Peyer's patch (tissue), 4 donors: ENCODE results near the gene FBLN7. TPM values are rescaled to one million over a fixed set of nuclear protein-coding genes. Genes with fewer than 3 reads are reported as not detected.
"Not testable (repeated sequence)": the region's sequence is repeated elsewhere in the genome, so short reads cannot be mapped to it uniquely, and the experiment has no call there.

Experiments used
- DNase-seq, 3 donors: peaks; one replicate each; pipeline ENCODE4 v3.0.0-alpha.2; 2017 to 2019
- H3K27ac ChIP-seq, 4 donors: fragments of 200-600 bp; sonication (generic); one replicate each; pipeline ENCODE4 v1.5.1; 2016 to 2019
- H3K27me3 ChIP-seq, 2 donors: fragments of 200-600 bp; sonication (generic); one replicate each; pipeline ENCODE4 v1.5.1; 2019
- H3K36me3 ChIP-seq, 3 donors: fragments of 200-600 bp; sonication (generic); one replicate each; pipeline ENCODE4 v1.5.1; 2016 to 2019
- H3K4me1 ChIP-seq, 4 donors: fragments of 200-600 bp; sonication (generic); one replicate each; pipeline ENCODE4 v1.5.1; 2016 to 2019
- H3K4me3 ChIP-seq, 4 donors: fragments of 200-600 bp; sonication (generic); 1 replicate in 3 of 4; 2 replicates in 1 of 4; pipeline ENCODE4 v1.5.1; 2016 to 2019; ENCODE audit warnings: mild to moderate bottlenecking in 1 of 4
- H3K9me3 ChIP-seq, 4 donors: fragments of 200-600 bp; sonication (generic); one replicate each; pipeline ENCODE4 v1.5.1; 2016 to 2019; ENCODE audit warnings: mild to moderate bottlenecking in 1 of 4
- POLR2A ChIP-seq, 2 donors: fragments of 450-650 bp; IDR thresholded peaks; one replicate each; pipeline ENCODE4 v1.5.1; 2017; ENCODE audit warnings: antibody characterized with exemption in 2 of 2, mild to moderate bottlenecking in 2 of 2, moderate library complexity in 2 of 2
- total RNA-seq, 4 donors: library from RNA; depleted of rRNA; stranded (reverse); fragments of >200 nt; gene quantifications; one replicate each; pipeline ENCODE4 v1.1.0, GENCODE V29; 2016
- TF ChIP-seq, protein P1 (sequence below), 6 experiments: fragments of 450-650 bp in 4 of 6; fragments of 200-600 bp in 2 of 6; sonication (generic) in 1 of 6; IDR thresholded peaks; one replicate each; pipeline ENCODE4 v1.5.1; 2017 to 2019; ENCODE audit warnings: antibody characterized with exemption in 6 of 6, mild to moderate bottlenecking in 3 of 6, moderate library complexity in 1 of 6

FBLN7 gene
- total RNA-seq, 4 donors from 2014 or later, result 1.5 to 7.4 (median 1.9) TPM; not detected in 1

DNA sequence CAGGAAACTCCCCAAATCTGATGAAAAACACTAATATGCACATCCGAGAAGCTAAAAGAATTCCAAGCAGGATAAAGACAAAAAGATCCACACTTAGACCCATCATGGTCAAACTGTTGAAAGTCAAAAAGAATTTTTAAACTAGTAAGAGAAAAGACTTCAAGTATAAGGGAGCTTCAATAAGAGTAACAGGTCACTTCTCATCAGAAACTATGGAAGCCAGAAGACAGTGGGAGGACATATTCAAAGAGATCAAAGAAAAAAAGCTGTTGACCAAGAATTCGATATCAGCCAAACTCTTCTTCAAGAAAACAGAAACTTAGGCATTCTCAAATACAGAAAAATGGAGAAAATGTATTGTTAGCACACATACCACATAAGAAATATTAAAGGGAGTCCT lies 66.2 kb downstream of the FBLN7 start:
- no peak overlapping the region for H3K4me3 ChIP-seq
- no peak overlapping the region for H3K27ac ChIP-seq
- H3K36me3 ChIP-seq, result no peaks in the 10 kb centered on the region
- no peaks in the 10 kb centered on the region for H3K27me3 ChIP-seq
- no peak for DNase-seq
- peaks cover 0 to 13% (median 0%) of the 10 kb centered on the region in 4 donors for H3K9me3 ChIP-seq
- TF ChIP-seq POLR2A (IDR thresholded peaks at IDR 0.05), result no peak
- TF ChIP-seq, protein P1, sequence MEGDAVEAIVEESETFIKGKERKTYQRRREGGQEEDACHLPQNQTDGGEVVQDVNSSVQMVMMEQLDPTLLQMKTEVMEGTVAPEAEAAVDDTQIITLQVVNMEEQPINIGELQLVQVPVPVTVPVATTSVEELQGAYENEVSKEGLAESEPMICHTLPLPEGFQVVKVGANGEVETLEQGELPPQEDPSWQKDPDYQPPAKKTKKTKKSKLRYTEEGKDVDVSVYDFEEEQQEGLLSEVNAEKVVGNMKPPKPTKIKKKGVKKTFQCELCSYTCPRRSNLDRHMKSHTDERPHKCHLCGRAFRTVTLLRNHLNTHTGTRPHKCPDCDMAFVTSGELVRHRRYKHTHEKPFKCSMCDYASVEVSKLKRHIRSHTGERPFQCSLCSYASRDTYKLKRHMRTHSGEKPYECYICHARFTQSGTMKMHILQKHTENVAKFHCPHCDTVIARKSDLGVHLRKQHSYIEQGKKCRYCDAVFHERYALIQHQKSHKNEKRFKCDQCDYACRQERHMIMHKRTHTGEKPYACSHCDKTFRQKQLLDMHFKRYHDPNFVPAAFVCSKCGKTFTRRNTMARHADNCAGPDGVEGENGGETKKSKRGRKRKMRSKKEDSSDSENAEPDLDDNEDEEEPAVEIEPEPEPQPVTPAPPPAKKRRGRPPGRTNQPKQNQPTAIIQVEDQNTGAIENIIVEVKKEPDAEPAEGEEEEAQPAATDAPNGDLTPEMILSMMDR (IDR thresholded peaks at IDR 0.05), result no peak
- no peaks in the 10 kb centered on the region for H3K4me1 ChIP-seq

DNA sequence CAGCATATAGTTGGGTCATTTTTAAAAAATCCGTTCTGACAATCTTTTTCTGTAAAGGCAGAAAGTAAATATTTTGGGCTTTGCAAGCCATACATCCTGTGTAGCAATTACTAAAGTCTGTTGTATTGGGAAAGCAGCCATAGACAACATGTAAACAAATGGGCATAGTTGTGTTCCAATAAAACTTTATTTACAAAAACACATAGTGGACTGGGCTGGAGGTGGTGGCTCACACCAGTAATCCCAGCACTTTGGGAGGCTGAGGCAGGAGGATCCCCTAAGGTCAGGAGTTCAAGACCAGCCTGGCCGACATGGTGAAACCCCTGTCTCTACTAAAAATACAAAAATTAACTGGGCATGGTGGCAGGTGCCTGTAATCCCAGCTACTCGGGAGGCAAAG lies 69.7 kb downstream of the FBLN7 start:
- H3K4me1 ChIP-seq, H3K27ac ChIP-seq, H3K4me3 ChIP-seq, DNase-seq, H3K36me3 ChIP-seq, H3K27me3 ChIP-seq: not testable (repeated sequence)
- peaks cover 0 to 13% (median 0%) of the 10 kb centered on the region in 4 donors for H3K9me3 ChIP-seq

DNA sequence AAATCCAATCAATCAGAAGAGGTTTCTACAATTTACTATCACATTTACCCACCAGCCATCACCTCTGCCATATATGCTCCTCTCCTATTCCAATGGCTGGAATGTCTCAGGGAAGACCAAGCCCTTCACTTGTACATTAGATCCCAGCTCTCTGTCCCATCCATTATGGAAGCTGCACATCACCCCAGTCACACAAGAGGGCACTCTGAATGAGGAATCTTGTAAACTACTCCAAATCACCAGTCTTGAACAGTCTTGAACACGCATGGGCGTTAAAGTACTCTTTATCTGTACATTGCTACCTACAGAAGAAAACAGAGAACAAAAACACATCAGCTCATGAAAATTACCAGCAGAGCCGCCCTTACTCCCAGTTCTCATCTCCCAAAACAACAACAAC lies 78.0 kb downstream of the FBLN7 start:
- no peak overlapping the region for H3K4me3 ChIP-seq
- H3K27ac ChIP-seq, result no peak overlapping the region
- no peaks in the 10 kb centered on the region for H3K27me3 ChIP-seq
- peaks cover 0 to 6% (median 0%) of the 10 kb centered on the region in 4 donors for H3K9me3 ChIP-seq
- DNase-seq, result no peak
- H3K36me3 ChIP-seq, result peaks cover 0 to 12% (median 0%) of the 10 kb centered on the region in 3 donors
- TF ChIP-seq, protein P1 (IDR thresholded peaks at IDR 0.05), result peak in 1 of 6 experiments; percentile 13
- no peak for TF ChIP-seq POLR2A (IDR thresholded peaks at IDR 0.05)
- no peaks in the 10 kb centered on the region for H3K4me1 ChIP-seq

DNA sequence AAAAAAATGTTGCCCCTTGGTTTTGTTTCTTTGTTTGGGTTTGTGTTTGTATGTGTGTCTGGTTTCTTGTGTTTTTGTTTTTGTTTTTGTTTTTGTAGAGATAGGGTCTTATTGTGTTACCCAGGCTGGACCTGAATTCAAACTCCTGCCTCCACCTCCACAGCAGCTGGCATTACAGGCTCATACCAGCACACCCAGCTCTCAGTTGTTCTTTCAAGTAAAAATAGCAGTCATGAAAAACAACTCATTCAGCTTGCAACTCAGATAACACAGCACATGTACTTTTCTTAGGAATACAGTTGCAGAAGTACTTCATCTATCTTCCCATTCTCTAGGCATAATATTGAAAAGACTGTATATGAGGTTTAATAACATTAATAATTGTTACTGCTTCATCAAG lies 79.7 kb downstream of the FBLN7 start:
- no peaks in the 10 kb centered on the region for H3K27me3 ChIP-seq
- no peak for TF ChIP-seq POLR2A (IDR thresholded peaks at IDR 0.05)
- TF ChIP-seq, protein P1 (IDR thresholded peaks at IDR 0.05), result no peak
- H3K27ac ChIP-seq, result no peak overlapping the region
- H3K4me3 ChIP-seq, result no peak overlapping the region
- peaks cover 0 to 6% (median 0%) of the 10 kb centered on the region in 4 donors for H3K9me3 ChIP-seq
- peaks cover 0 to 12% (median 0%) of the 10 kb centered on the region in 3 donors for H3K36me3 ChIP-seq
- no peaks in the 10 kb centered on the region for H3K4me1 ChIP-seq
- no peak for DNase-seq

DNA sequence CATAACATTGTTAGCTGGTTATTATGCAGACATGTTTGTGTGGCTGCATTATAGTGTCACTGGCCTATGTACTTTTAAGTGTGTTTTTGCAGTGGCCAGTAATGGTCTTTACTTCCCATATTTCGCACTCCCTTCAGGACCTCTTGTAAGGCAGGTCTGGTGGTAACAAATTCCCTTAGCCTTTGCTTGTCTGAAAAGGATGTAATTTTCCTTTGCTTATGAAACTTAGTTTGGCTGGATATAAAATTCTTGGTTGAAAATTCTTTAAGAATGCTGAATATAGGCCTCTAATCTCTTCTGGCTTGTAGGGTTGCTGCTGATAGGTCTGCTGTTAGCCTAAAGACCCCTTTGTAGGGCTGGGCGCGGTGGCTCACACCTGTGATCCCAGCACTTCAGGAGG lies 82.0 kb downstream of the FBLN7 start:
- H3K27me3 ChIP-seq, result no peaks in the 10 kb centered on the region
- no peak for DNase-seq
- TF ChIP-seq POLR2A (IDR thresholded peaks at IDR 0.05), result no peak
- TF ChIP-seq, protein P1 (IDR thresholded peaks at IDR 0.05), result no peak
- peaks cover 0 to 7% (median 0%) of the 10 kb centered on the region in 3 donors for H3K36me3 ChIP-seq
- H3K27ac ChIP-seq, result no peak overlapping the region
- H3K4me3 ChIP-seq, result no peak overlapping the region
- peaks cover 0 to 6% (median 0%) of the 10 kb centered on the region in 4 donors for H3K9me3 ChIP-seq
- H3K4me1 ChIP-seq, result no peaks in the 10 kb centered on the region

DNA sequence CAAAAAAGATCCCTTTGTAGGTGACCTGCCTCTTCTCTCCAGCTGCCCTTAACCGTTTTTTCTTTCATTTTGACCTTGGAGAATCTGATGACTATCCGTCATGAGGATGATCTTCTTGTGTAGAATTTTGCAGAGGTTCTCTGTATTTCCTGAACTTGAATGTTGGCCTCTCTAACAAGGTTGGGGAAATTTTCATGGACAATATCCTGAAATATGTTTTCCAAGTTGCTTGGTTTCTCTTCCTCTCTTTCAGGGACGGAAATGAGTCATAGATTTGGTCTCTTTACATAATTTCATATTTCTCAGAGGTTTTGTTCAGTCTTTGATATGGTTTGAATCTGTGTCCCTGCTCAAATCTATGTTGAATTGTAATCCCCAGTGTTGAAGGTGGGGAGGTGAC lies 82.6 kb downstream of the FBLN7 start:
- H3K4me3 ChIP-seq, result no peak overlapping the region
- no peak overlapping the region for H3K27ac ChIP-seq
- H3K27me3 ChIP-seq, result no peaks in the 10 kb centered on the region
- no peak for DNase-seq
- peaks cover 0 to 6% (median 0%) of the 10 kb centered on the region in 4 donors for H3K9me3 ChIP-seq
- TF ChIP-seq, protein P1 (IDR thresholded peaks at IDR 0.05), result no peak
- TF ChIP-seq POLR2A (IDR thresholded peaks at IDR 0.05), result no peak
- H3K36me3 ChIP-seq, result peaks cover 0 to 4% (median 0%) of the 10 kb centered on the region in 3 donors
- no peaks in the 10 kb centered on the region for H3K4me1 ChIP-seq
